A549 (cell line): Measurements from ENCODE around the gene ANAPC5. TPM values are rescaled to one million over a fixed set of nuclear protein-coding genes. Genes with fewer than 3 reads are reported as not detected.

Experiments used
- ATAC-seq, 2 experiments: fragments of 200-7000 bp in 1 of 2; fragments of >200 bp in 1 of 2; cut with Nextera tagmentation in 1 of 2; cut with Tn5 transposase in 1 of 2; 3 replicates each; pipeline versions ENCODE4 v1.8.0 to v1.9.1; 2018 to 2020; ENCODE audit warnings: mild to moderate bottlenecking in 1 of 2, moderate library complexity in 1 of 2
- CTCF ChIA-PET: fragments of 300-600 bp; sonication (Branson Sonifier 250); formaldehyde crosslinking; extraction: SDS; loops from one replicate; lab custom pipeline; 2021; ENCODE audit warnings: antibody characterized with exemption, inconsistent platforms; lab: Yijun Ruan, JAX
- POLR2A ChIA-PET: fragments of 350-600 bp; formaldehyde crosslinking; extraction: SDS; loops from one replicate; lab custom pipeline; 2021; ENCODE audit warnings: antibody characterized with exemption, inconsistent platforms; lab: Yijun Ruan, JAX
- DNase-seq, 2 experiments: peaks; one replicate each; pipeline versions ENCODE4 v3.0.0 to v3.0.0-alpha.2; 2011 to 2016; ENCODE audit warnings: low read depth in 1 of 2, low spot score in 1 of 2
- FAIRE-seq: peaks from 2 replicates; lab custom pipeline; 2011; peaks lifted over from hg19 to GRCh38; lab: Jason Lieb, UNC
- H3K27ac ChIP-seq, 2 experiments: fragments of >200 bp; sonication (Bioruptor Twin); formaldehyde crosslinking; 3 replicates each; pipeline ENCODE4 v1.5.1; 2016 to 2017
- H3K4me1 ChIP-seq: fragments of >200 bp; sonication (Bioruptor Twin); formaldehyde crosslinking; 3 replicates; pipeline ENCODE4 v1.6.1; 2016
- H3K4me2 ChIP-seq: fragments of >200 bp; sonication (Bioruptor Twin); formaldehyde crosslinking; 3 replicates; pipeline ENCODE4 v1.6.1; 2016
- H3K4me3 ChIP-seq: fragments of >200 bp; sonication (Bioruptor Twin); formaldehyde crosslinking; 3 replicates; pipeline ENCODE4 v1.5.1; 2016
- H3K9me3 ChIP-seq: fragments of >200 bp; sonication (Bioruptor Twin); formaldehyde crosslinking; 3 replicates; pipeline ENCODE4 v1.6.1; 2016
- BHLHE40 ChIP-seq: IDR thresholded peaks from 2 replicates; pipeline ENCODE4 v1.6.1; 2012; ENCODE audit warnings: low read depth, low read length, inconsistent platforms
- CBX2 ChIP-seq: fragments of 200-600 bp; sonication (generic); IDR thresholded peaks from 2 replicates; pipeline ENCODE4 v1.6.1; 2016; ENCODE audit warnings: low read depth, mild to moderate bottlenecking, borderline replicate concordance
- EHF ChIP-seq: fragments of 250-450 bp; sonication (Bioruptor Pico); IDR thresholded peaks from 2 replicates; pipeline ENCODE4 v1.5.0; 2020; ENCODE audit warnings: mild to moderate bottlenecking
- ESRRA ChIP-seq: fragments of 150-350 bp; IDR thresholded peaks from 2 replicates; pipeline ENCODE4 v1.6.1; 2014; ENCODE audit warnings: mild to moderate bottlenecking, low read length, borderline replicate concordance
- FOSB ChIP-seq: fragments of 250-450 bp; sonication (Bioruptor Pico); IDR thresholded peaks from 2 replicates; pipeline ENCODE4 v1.5.0; 2020; ENCODE audit warnings: mild to moderate bottlenecking, moderate library complexity
- FOSL2 ChIP-seq, 2 experiments: fragments of 450-650 bp in 1 of 2; fragments of >200 bp in 1 of 2; sonication (Bioruptor Twin) in 1 of 2; formaldehyde crosslinking; IDR thresholded peaks; 2 replicates each; pipeline versions ENCODE4 v1.5.0 to v1.6.1; 2016 to 2020; ENCODE audit warnings: mild to moderate bottlenecking in 1 of 2, moderate library complexity in 1 of 2
- HEYL ChIP-seq: fragments of 250-450 bp; sonication (Bioruptor Pico); IDR thresholded peaks from 2 replicates; pipeline ENCODE4 v1.8.0; 2021; ENCODE audit warnings: mild to moderate bottlenecking, moderate library complexity
- HOXA7 ChIP-seq: fragments of 250-450 bp; sonication (Bioruptor Pico); IDR thresholded peaks from 2 replicates; pipeline ENCODE4 v1.5.0; 2020; ENCODE audit warnings: mild to moderate bottlenecking, moderate library complexity
- PHF8 ChIP-seq: fragments of 200-600 bp; sonication (generic); IDR thresholded peaks from 2 replicates; pipeline ENCODE4 v1.6.1; 2016; ENCODE audit warnings: low read depth, mild to moderate bottlenecking, antibody characterized with exemption, moderate library complexity, borderline replicate concordance
- POLR2A ChIP-seq: IDR thresholded peaks from 2 replicates; pipeline ENCODE4 v1.6.1; 2012; ENCODE audit warnings: mild to moderate bottlenecking, low read length
- RAD21 ChIP-seq, 2 experiments: fragments of >200 bp in 1 of 2; sonication (Bioruptor Twin) in 1 of 2; formaldehyde crosslinking in 1 of 2; IDR thresholded peaks in 1 of 2; conservative IDR thresholded peaks in 1 of 2; 2 replicates in 1 of 2; 3 replicates in 1 of 2; pipeline ENCODE4 v1.6.1; 2012 to 2018; ENCODE audit warnings: inconsistent platforms in 1 of 2
- RARB ChIP-seq: fragments of 250-450 bp; sonication (Bioruptor Pico); IDR thresholded peaks from 2 replicates; pipeline ENCODE4 v1.8.0; 2021; ENCODE audit warnings: mild to moderate bottlenecking, moderate library complexity
- SMC3 ChIP-seq: fragments of >200 bp; sonication (Bioruptor Twin); formaldehyde crosslinking; IDR thresholded peaks from 3 replicates; pipeline ENCODE4 v1.6.1; 2018; ENCODE audit warnings: inconsistent platforms
- WGBS: methylation state at CpG from one replicate; pipeline ENCODE4 v1.1.6; 2017; ENCODE audit errors: missing lambda C conversion rate; 5-methylcytosine and 5-hydroxymethylcytosine counted together
- polyA plus RNA-seq, 4 experiments: library from polyadenylated mRNA; depleted of rRNA in 3 of 4; stranded (reverse); fragments of >200 nt; fragmentation: RNase III in 1 of 4; extraction: RNeasy Plus Mini Kit Qiagen cat#74134 plus additional on column Dnase treatment in 1 of 4; gene quantifications; 2 replicates in 3 of 4; 3 replicates in 1 of 4; pipeline ENCODE4 v1.2.3, GENCODE V29; 2011 to 2017
- TF ChIP-seq, protein P1 (sequence below): fragments of >200 bp; sonication (Bioruptor Twin); formaldehyde crosslinking; IDR thresholded peaks from 2 replicates; pipeline ENCODE4 v1.6.1; 2016
- TF ChIP-seq, protein P2 (sequence below): fragments of >200 bp; sonication (Bioruptor Twin); formaldehyde crosslinking; IDR thresholded peaks from 3 replicates; pipeline ENCODE4 v1.5.1; 2016
- TF ChIP-seq, protein P3 (sequence below): fragments of 250-450 bp; sonication (Bioruptor Pico); IDR thresholded peaks from 2 replicates; pipeline ENCODE4 v1.5.0; 2020; ENCODE audit warnings: low read depth, mild to moderate bottlenecking, moderate library complexity
- TF ChIP-seq, protein P4 (sequence below): fragments of 450-650 bp; IDR thresholded peaks from 2 replicates; pipeline ENCODE4 v1.6.1; 2014; ENCODE audit warnings: antibody characterized with exemption
- TF ChIP-seq, protein P5 (sequence below): fragments of 200-600 bp; sonication (generic); IDR thresholded peaks from 2 replicates; pipeline ENCODE4 v1.6.1; 2016; ENCODE audit warnings: antibody characterized with exemption, mild to moderate bottlenecking, moderate library complexity

Gene ANAPC5
- polyA plus RNA-seq, 2 of the 4 experiments (the other 2 are of a cell fraction) = 91.6 to 225 TPM

DNA sequence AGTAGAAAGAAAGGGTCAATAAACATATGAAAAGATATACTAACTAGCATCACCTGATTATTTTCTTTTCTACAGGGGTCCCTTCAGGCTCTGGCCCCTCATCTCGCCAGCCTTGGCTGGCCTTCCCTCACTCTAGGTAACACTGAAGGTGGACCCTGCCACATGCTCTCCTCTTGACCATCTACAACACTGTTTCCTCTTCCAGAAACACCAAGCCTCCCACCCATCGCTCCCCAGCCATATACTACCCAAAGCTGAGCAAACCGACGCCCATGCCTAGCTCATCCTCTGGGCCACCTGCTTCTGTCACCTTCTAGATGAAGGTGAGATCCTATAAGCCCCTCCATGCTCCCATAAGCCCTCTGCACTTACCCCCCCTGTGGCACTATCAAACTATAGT is 14.8 kb downstream of the ANAPC5 start (continued):
- no peak for TF ChIP-seq CBX2
- TF ChIP-seq ESRRA = no peak
- TF ChIP-seq, protein P1, sequence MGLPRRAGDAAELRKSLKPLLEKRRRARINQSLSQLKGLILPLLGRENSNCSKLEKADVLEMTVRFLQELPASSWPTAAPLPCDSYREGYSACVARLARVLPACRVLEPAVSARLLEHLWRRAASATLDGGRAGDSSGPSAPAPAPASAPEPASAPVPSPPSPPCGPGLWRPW = no peak
- TF ChIP-seq FOSB (CRISPR knock-in tag) = no peak

DNA sequence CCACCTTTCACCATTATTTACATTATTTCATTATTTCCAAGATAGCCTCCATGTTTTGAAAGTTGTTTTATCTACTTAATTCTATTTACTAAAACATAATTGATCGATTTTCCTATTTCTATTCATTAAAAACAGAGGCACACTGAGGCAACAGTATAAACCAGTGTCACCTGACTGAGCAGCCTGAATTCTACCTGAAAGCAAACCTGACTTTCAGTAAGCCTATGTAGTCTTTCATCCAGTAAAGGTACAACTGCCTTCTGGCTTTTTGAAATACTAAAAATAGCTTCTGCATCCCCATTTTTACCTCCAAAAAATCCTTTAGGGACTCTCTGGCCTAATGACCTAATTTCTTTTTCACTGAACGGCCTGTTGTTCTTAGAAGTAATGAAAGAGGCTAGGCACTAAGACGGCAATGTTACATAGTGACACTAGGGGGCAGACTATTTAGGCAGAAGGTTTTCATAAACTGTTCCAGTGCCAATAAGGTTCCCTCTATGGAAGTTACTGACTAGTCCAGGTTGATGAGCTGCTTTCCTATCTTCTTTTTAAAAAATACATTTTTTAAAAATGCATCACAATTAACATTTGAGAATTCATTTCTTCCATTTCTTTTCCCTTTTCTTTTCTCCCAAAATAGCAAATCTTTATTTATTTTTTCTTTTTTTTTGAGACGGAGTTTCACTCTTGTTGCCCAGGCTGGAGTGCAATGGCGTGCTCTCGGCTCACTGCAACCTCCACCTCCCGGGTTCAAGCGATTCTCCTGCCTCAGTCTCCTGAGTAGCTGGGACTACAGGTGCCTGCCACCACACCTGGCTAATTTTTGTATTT is 17.5 kb downstream of the ANAPC5 start:
- ATAC-seq (peak; percentile 97 to 98), DNase-seq (peak; percentile 75 to 85), FAIRE-seq (peak; percentile 92)
- Histone ChIP-seq H3K9me3 (no peaks in the 10 kb centered on the region), H3K4me1 (peaks cover 5% of the 10 kb centered on the region; the same call in 1 of the 3 replicates), H3K4me2 (no peak overlapping the region), H3K27ac (no peak overlapping the region), H3K4me3 (no peak overlapping the region)
- ChIA-PET POLR2A (interaction anchor here (0.6 to 1.4 kb wide), 3 partner anchors 18 to 87 kb away, joined by 3 to 4 read pairs (median 3); no protein-coding TSS in a partner anchor), CTCF (interaction anchor here (0.6 to 8.5 kb wide), 36 partner anchors 11 to 308 kb away, joined by 3 to 117 read pairs (median 5); partner anchors contain the start of genes ANAPC5 and RNF34)
- WGBS = 44% methylated on average over 8 of the region's 8 CpGs
- no peak for TF ChIP-seq RARB (CRISPR knock-in tag)
- TF ChIP-seq HEYL (CRISPR knock-in tag) = no peak
- TF ChIP-seq EHF (CRISPR knock-in tag) = no peak
- TF ChIP-seq, protein P2, sequence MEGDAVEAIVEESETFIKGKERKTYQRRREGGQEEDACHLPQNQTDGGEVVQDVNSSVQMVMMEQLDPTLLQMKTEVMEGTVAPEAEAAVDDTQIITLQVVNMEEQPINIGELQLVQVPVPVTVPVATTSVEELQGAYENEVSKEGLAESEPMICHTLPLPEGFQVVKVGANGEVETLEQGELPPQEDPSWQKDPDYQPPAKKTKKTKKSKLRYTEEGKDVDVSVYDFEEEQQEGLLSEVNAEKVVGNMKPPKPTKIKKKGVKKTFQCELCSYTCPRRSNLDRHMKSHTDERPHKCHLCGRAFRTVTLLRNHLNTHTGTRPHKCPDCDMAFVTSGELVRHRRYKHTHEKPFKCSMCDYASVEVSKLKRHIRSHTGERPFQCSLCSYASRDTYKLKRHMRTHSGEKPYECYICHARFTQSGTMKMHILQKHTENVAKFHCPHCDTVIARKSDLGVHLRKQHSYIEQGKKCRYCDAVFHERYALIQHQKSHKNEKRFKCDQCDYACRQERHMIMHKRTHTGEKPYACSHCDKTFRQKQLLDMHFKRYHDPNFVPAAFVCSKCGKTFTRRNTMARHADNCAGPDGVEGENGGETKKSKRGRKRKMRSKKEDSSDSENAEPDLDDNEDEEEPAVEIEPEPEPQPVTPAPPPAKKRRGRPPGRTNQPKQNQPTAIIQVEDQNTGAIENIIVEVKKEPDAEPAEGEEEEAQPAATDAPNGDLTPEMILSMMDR = peak; percentile 88
- TF ChIP-seq PHF8 = no peak
- TF ChIP-seq BHLHE40 = no peak
- no peak for TF ChIP-seq HOXA7
- TF ChIP-seq, protein P3, sequence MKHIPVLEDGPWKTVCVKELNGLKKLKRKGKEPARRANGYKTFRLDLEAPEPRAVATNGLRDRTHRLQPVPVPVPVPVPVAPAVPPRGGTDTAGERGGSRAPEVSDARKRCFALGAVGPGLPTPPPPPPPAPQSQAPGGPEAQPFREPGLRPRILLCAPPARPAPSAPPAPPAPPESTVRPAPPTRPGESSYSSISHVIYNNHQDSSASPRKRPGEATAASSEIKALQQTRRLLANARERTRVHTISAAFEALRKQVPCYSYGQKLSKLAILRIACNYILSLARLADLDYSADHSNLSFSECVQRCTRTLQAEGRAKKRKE = no peak
- TF ChIP-seq FOSL2 (IDR thresholded peaks at IDR 0.05) = no peak
- no peak for TF ChIP-seq FOSL2 (CRISPR knock-in tag; IDR thresholded peaks at IDR 0.05)
- TF ChIP-seq, protein P4, sequence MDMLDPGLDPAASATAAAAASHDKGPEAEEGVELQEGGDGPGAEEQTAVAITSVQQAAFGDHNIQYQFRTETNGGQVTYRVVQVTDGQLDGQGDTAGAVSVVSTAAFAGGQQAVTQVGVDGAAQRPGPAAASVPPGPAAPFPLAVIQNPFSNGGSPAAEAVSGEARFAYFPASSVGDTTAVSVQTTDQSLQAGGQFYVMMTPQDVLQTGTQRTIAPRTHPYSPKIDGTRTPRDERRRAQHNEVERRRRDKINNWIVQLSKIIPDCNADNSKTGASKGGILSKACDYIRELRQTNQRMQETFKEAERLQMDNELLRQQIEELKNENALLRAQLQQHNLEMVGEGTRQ = no peak
- peak; percentile 64 for TF ChIP-seq SMC3
- no peak for TF ChIP-seq POLR2A
- TF ChIP-seq, protein P5, sequence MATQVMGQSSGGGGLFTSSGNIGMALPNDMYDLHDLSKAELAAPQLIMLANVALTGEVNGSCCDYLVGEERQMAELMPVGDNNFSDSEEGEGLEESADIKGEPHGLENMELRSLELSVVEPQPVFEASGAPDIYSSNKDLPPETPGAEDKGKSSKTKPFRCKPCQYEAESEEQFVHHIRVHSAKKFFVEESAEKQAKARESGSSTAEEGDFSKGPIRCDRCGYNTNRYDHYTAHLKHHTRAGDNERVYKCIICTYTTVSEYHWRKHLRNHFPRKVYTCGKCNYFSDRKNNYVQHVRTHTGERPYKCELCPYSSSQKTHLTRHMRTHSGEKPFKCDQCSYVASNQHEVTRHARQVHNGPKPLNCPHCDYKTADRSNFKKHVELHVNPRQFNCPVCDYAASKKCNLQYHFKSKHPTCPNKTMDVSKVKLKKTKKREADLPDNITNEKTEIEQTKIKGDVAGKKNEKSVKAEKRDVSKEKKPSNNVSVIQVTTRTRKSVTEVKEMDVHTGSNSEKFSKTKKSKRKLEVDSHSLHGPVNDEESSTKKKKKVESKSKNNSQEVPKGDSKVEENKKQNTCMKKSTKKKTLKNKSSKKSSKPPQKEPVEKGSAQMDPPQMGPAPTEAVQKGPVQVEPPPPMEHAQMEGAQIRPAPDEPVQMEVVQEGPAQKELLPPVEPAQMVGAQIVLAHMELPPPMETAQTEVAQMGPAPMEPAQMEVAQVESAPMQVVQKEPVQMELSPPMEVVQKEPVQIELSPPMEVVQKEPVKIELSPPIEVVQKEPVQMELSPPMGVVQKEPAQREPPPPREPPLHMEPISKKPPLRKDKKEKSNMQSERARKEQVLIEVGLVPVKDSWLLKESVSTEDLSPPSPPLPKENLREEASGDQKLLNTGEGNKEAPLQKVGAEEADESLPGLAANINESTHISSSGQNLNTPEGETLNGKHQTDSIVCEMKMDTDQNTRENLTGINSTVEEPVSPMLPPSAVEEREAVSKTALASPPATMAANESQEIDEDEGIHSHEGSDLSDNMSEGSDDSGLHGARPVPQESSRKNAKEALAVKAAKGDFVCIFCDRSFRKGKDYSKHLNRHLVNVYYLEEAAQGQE = no peak
- peak; percentile 55 to 66 for TF ChIP-seq RAD21 (conservative IDR thresholded peaks at IDR 0.05 in 1 of 2, IDR thresholded peaks at IDR 0.05 in 1 of 2)
